GM15510 (cell line): ENCODE measurements around the gene ATP1A2.

Experiments used
- POLR2A ChIP-seq: IDR thresholded peaks from 3 replicates; pipeline ENCODE4 v1.6.1; 2011; ENCODE audit warnings: borderline replicate concordance; ENCODE audit not compliant: insufficient read length; ENCODE audit errors: extremely low read depth

The ATP1A2 gene

GRCh38 chr1:160115545-160116282, at the start of gene ATP1A2:
Gene ATP1A2 (plus strand): TSS chr1:160115759. CDS start chr1:160115862, 103 bp downstream.
- no peak for TF ChIP-seq POLR2A

- no peak for TF ChIP-seq POLR2A
Observed at GRCh38 chr1:160066829-160067745, 48.5 kb upstream of the ATP1A2 start.

DNA sequence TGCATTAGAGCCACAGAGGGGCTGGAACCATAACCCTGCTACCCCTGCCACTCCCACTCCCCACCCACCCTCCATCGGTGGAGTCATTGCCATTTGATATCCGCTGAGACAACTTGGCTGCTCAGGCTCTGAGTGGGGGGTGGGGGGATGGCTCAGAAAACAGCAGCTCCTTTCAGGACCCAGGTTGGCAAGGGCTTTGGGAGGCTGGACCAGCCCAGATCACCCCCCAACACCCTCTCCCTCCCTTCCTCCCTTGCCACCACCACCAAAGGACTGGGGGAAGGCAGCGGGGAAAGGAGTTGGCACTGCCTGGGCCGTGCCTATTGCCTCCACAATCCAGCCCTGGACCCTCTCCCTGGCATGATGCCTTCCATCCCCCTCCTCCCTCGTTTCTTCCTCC, 47.3 kb upstream of the ATP1A2 start:
- no peak for TF ChIP-seq POLR2A

DNA sequence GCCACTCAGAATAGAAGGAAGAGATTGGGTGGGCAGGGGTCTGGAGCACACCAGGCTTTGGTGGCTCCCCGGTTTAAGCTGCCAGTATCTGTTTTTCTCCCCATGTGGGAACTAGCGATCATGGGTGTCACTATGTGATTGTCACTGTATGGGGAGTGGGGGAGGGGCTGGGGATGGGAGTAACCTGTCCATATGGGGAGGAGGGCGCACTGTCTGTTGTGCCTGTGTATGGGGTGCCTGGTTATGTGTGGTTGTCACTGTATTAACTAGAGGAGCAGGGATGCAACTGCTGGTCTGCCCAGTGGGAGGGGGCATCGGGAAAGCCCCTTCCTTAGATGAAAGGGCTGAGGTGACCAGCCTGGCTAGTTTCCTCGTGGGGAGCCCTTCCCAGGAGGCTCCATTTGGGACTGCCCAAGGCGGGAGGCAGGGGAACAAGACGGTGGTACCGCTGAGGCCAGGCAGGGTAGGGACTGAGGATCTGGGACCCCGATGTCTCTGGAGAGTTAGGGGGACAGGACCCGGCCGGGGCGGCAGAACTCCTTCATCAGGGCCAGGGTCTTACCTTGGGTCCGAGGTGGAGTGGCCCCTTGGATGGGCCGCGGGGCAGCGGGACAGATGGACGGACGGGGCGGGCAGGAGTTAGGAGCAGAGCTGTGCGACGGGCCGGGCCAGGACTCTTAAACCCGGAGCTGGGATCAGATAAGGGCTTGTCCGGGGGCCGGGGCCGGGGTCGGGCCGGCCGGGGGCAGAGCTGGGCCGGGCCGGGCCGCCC, 45.9 kb upstream of the ATP1A2 start, which contains the start of gene KCNJ10:
Gene KCNJ10, minus strand, starts transcription at position 701 of the 772 bp plus-strand sequence. CDS start 27,628 bp downstream, outside the sequence.
- TF ChIP-seq POLR2A = no peak

- TF ChIP-seq POLR2A = no peak
Observed at GRCh38 chr1:160070243-160071163, 45.1 kb upstream of the ATP1A2 start.

- TF ChIP-seq POLR2A = no peak
Observed at GRCh38 chr1:160071289-160071688, 44.3 kb upstream of the ATP1A2 start.

DNA sequence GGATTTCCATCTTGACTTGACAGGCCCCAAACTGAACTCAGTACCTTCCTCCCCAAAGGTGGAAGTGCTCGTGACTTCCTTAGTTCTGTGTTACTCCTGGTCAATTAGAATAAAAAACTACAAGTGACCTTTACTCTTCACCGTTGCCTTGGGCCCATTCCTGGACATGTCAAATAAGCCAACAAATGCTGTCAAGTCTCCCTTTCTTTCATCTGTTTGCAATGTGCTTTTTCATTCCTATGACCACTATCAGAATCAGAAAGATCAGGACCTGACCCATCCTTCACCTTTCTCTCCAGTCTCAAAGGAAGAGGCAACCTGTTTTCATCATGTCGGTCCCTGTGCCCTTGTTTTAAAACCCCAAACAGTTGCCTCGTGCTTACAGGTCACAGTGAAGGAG, 40.7 kb upstream of the ATP1A2 start:
- no peak for TF ChIP-seq POLR2A

DNA sequence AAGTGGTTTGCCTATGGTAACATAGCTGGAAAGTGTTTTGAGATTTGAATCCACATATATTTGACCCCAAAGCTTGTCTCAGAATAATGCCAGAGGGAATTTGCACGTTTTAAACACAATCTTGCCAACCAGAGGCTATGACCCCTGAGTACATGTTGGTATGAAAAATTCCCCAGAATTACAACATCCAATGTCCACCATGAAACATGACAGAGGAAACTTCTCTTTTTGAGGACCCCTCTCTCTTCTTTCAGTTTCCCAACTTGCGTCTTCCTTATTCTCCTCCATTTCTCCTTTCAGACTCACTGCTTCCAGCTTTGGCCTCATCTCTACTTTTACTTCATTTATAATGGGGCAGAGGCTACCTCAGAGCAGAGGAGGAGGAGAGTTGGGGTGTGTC, 39.7 kb upstream of the ATP1A2 start:
- TF ChIP-seq POLR2A = no peak

DNA sequence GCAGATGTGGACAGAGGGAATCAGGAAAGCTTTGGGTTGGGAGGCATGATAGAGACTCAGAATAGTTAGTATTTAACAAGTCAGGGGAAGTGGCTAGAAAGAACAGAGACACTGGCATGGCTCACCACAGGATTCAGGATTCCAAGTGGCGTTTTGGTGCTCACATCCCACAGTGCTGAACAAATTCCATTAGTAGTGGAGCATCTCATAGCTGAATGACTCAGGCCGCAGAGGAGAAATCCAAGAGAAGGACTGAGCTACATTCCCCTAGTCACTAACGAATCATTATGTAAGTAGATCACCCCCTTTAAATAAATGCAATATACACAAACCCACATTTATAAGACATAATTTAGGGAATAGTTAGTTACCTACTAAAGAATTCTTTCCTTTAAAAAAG, 39.3 kb upstream of the ATP1A2 start:
- TF ChIP-seq POLR2A = no peak

DNA sequence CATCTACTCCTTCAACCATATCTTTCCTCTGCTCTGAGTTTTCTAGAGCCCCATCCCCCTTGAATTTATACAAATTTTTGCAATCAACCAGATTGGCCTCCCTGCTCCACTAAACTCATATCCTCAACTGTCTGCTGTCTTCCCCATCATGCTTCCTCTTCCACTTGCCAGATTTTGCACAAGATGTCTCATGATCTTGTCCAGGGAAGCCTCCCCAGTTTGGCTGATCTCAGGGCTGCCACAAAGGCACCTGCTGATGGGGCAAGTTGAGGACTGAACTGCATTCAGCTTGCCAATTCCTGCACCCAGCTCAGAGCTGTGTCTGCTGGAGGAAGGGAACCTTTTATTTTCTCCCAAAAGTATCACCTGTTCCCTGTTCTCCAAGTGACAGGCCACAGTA, 38.1 kb upstream of the ATP1A2 start:
- no peak for TF ChIP-seq POLR2A

DNA sequence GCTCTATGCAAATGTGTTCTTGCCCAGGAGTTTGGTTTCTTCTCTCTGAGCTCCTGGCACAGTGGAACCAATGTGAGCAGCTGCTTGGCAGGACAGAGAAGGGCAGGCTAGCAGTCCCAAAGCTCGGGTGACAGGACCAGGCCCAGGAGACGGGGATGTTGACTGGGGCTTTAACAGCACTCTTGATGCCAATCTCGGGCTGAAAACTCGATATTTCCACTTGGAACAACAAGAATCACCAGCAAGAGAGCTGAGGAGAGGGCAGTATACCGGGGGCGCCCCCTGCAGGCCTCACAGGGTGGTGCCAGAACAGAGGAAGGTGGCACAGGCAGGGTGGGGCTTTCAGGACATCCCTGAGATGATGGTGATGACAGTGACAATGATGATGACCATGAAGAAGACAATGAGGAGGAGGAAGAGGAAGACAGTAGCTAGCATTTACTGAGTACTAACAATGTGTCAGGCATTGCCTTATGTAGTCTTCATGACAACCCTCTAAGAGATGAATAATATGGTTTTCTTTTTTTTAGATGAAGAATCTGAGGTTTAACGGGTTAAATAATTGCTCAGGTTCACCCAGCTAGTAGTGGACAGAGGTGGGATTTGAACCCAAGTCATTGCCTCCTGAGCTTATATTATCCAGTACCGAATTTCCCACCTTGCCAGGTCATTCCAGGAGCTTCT, 36.9 kb upstream of the ATP1A2 start:
- no peak for TF ChIP-seq POLR2A

- no peak for TF ChIP-seq POLR2A
Observed at GRCh38 chr1:160079448-160079847, 36.1 kb upstream of the ATP1A2 start.

DNA sequence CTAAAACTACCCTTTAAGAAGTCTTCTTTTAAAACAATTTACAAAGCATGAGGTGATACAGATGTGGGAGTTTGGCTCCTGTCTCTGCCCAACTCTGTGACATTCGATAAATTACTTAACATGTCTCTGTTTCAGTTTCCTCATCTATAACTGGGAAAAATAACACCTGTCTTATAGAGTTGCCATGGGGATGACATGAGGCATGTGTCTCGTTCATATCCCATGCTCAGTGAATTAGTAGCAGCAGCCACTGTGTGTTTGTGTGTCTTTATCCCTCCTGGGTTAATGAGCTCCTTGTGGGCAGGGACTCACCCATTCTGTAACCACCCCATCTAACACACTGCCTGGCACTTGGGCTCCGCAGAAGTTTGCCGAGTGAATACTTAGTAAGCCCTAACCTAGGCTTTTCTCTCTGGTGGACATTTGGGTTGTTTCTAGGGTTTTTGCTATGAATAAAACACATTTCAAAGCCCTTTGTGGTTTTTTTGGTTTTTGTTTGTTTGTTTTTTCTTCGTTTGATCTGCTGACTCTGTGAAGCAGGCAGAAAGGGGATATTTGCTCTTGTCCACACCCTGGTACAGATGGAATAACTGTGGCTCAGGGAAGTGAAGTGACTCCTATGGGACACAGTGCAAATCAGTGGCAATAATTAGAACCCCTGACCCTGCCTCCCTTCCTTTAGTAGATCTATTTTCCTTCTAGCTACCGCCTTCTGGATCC, 35.0 kb upstream of the ATP1A2 start:
- no peak for TF ChIP-seq POLR2A
